DND-41 (cell line): ENCODE results near the gene PTPRJ.

Experiments
- ATAC-seq: fragments of 200-7000 bp; cut with Tn5 transposase; 3 replicates; pipeline ENCODE4 v1.9.1; 2021; ENCODE audit warnings: low read depth; ENCODE audit not compliant: insufficient read depth
- DNase-seq: peaks from one replicate; pipeline ENCODE4 v3.0.0-alpha.2; 2020
- H2AFZ ChIP-seq: 2 replicates; pipeline ENCODE4 v1.6.0; 2012; ENCODE audit warnings: low read depth, low read length
- H3K27ac ChIP-seq: 2 replicates; pipeline ENCODE4 v1.5.1; 2012; ENCODE audit warnings: low read length, inconsistent platforms
- H3K27me3 ChIP-seq: fragments of 200-600 bp; sonication (generic); 2 replicates; pipeline ENCODE4 v1.6.0; 2012; ENCODE audit warnings: low read length, mild to moderate bottlenecking, inconsistent platforms; ENCODE audit not compliant: insufficient read depth, poor library complexity
- H3K36me3 ChIP-seq: 2 replicates; pipeline ENCODE4 v1.5.1; 2012; ENCODE audit warnings: low read length, inconsistent platforms; ENCODE audit not compliant: insufficient read depth
- H3K4me1 ChIP-seq: 2 replicates; pipeline ENCODE4 v1.5.1; 2012; ENCODE audit warnings: mild to moderate bottlenecking, low read length; ENCODE audit not compliant: insufficient read depth
- H3K4me2 ChIP-seq: 2 replicates; pipeline ENCODE4 v1.6.0; 2012; ENCODE audit warnings: mild to moderate bottlenecking, moderate library complexity, low read length, inconsistent platforms; ENCODE audit not compliant: insufficient read depth
- H3K4me3 ChIP-seq, 2 experiments: fragments of 200-600 bp in 1 of 2; shearing (Covaris generic) in 1 of 2; 2 replicates each; pipeline ENCODE4 v1.5.1; 2012 to 2016; ENCODE audit warnings: inconsistent platforms in 2 of 2, low read length in 2 of 2, mild to moderate bottlenecking in 2 of 2, low read depth in 1 of 2, moderate library complexity in 1 of 2
- H3K79me2 ChIP-seq: 2 replicates; pipeline ENCODE4 v1.6.0; 2012; ENCODE audit warnings: low read length, inconsistent platforms; ENCODE audit not compliant: insufficient read depth
- H3K9ac ChIP-seq: 2 replicates; pipeline ENCODE4 v1.6.0; 2012; ENCODE audit warnings: low read depth, mild to moderate bottlenecking, inconsistent platforms, low read length, moderate library complexity
- H3K9me3 ChIP-seq: 2 replicates; pipeline ENCODE4 v1.5.1; 2012; ENCODE audit warnings: low read length, moderate library complexity, mild to moderate bottlenecking, inconsistent platforms; ENCODE audit not compliant: insufficient read depth, severe bottlenecking
- H4K20me1 ChIP-seq: 2 replicates; pipeline ENCODE4 v1.6.0; 2012; ENCODE audit warnings: low read length; ENCODE audit not compliant: insufficient read depth
- EZH2 ChIP-seq: IDR thresholded peaks from 3 replicates; pipeline ENCODE4 v1.6.1; 2012; ENCODE audit warnings: borderline replicate concordance, low read depth, mild to moderate bottlenecking, moderate library complexity, low read length, inconsistent platforms; ENCODE audit not compliant: severe bottlenecking
- TF ChIP-seq, protein P1 (sequence below): IDR thresholded peaks from 2 replicates; pipeline ENCODE4 v1.5.1; 2012; ENCODE audit warnings: borderline replicate concordance, low read length, moderate library complexity, mild to moderate bottlenecking; ENCODE audit not compliant: poor library complexity, severe bottlenecking; ENCODE audit errors: extremely low read depth

The PTPRJ gene

GRCh38 chr11:48170241-48171233 is 190.2 kb downstream of the PTPRJ start:
- H3K27me3 ChIP-seq = no peaks in the 10 kb centered on the region

GRCh38 chr11:48172818-48173609 is 192.7 kb downstream of the PTPRJ start:
- Histone ChIP-seq H3K79me2 (no peaks in the 10 kb centered on the region), H3K9me3 (no peaks in the 10 kb centered on the region), H2AFZ (peak overlapping the region; percentile 50; the same call in 1 of the 2 replicates), H3K27ac (peak overlapping the region; percentile 22; the same call in 1 of the 2 replicates), H3K4me3 (no peak overlapping the region), H3K36me3 (no peaks in the 10 kb centered on the region), H3K4me2 (no peak overlapping the region), H3K27me3 (no peaks in the 10 kb centered on the region), H4K20me1 (no peaks in the 10 kb centered on the region), H3K4me1 (peaks cover 23% of the 10 kb centered on the region), H3K9ac (no peak overlapping the region)
- DNase-seq (peak; percentile 75), ATAC-seq (peak; percentile 88)
- TF ChIP-seq, protein P1, sequence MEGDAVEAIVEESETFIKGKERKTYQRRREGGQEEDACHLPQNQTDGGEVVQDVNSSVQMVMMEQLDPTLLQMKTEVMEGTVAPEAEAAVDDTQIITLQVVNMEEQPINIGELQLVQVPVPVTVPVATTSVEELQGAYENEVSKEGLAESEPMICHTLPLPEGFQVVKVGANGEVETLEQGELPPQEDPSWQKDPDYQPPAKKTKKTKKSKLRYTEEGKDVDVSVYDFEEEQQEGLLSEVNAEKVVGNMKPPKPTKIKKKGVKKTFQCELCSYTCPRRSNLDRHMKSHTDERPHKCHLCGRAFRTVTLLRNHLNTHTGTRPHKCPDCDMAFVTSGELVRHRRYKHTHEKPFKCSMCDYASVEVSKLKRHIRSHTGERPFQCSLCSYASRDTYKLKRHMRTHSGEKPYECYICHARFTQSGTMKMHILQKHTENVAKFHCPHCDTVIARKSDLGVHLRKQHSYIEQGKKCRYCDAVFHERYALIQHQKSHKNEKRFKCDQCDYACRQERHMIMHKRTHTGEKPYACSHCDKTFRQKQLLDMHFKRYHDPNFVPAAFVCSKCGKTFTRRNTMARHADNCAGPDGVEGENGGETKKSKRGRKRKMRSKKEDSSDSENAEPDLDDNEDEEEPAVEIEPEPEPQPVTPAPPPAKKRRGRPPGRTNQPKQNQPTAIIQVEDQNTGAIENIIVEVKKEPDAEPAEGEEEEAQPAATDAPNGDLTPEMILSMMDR = peak; percentile 95
- no peak for TF ChIP-seq EZH2

More at GRCh38 chr11:48170241-48171233, 190.2 kb downstream of the PTPRJ start:
- Histone ChIP-seq H3K4me1 (peaks cover 22% of the 10 kb centered on the region), H4K20me1 (no peaks in the 10 kb centered on the region), H2AFZ (no peak overlapping the region), H3K4me3 (no peak overlapping the region), H3K79me2 (no peaks in the 10 kb centered on the region), H3K9me3 (no peaks in the 10 kb centered on the region), H3K36me3 (no peaks in the 10 kb centered on the region), H3K27ac (no peak overlapping the region), H3K9ac (no peak overlapping the region), H3K4me2 (no peak overlapping the region)
- ATAC-seq (peak; percentile 56; the same call in 2 of the 3 replicates), DNase-seq (peak; percentile 26)
- TF ChIP-seq, protein P1 = no peak
- no peak for TF ChIP-seq EZH2

DNA sequence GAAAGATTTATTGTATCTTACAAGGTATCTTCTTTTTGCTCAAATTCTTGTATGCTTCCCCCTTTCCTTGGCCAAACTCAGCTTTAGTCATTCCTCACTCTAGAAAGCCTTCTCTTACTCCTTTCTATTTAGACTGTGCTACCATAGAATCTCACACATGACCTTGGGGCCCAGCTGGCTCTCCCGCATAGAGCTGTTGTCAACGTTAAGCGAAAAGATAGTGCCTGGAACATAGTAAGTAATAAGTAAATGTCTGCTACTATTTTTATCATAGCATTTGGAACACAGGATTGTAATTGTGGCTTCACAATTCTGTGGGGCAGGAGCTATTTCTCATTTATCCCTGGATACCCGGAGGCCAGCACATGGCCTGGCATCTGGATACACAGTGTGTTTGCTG is 197.3 kb downstream of the PTPRJ start:
- Histone ChIP-seq H4K20me1 (no peaks in the 10 kb centered on the region), H3K36me3 (no peaks in the 10 kb centered on the region), H3K27me3 (no peaks in the 10 kb centered on the region), H3K27ac (no peak overlapping the region), H3K79me2 (no peaks in the 10 kb centered on the region), H3K4me2 (no peak overlapping the region), H3K9ac (no peak overlapping the region), H3K4me1 (peaks cover 18% of the 10 kb centered on the region), H2AFZ (no peak overlapping the region), H3K9me3 (no peaks in the 10 kb centered on the region), H3K4me3 (no peak overlapping the region)
- TF ChIP-seq, protein P1 = no peak
- TF ChIP-seq EZH2 = no peak
- no peak for DNase-seq
- ATAC-seq = no peak
